NCI-H524 (cell line): ENCODE data around the gene SYNDIG1.

Experiments used
- DNase-seq, 2 experiments: peaks; one replicate each; lab custom pipeline; 2025; lab: John Stamatoyannopoulos, UW

The SYNDIG1 gene

GRCh38 chr20:24528583-24529368 lies 59.3 kb downstream of the SYNDIG1 start:
- peak in 1 of 2 experiments; percentile 12 for DNase-seq

GRCh38 chr20:24529369-24529719 lies 59.9 kb downstream of the SYNDIG1 start:
- no peak for DNase-seq

- DNase-seq = no peak
Measured at GRCh38 chr20:24530131-24530680, 60.8 kb downstream of the SYNDIG1 start.

GRCh38 chr20:24531202-24531601 lies 61.8 kb downstream of the SYNDIG1 start:
- DNase-seq = no peak

- DNase-seq = no peak
Measured at GRCh38 chr20:24531631-24532419, 62.4 kb downstream of the SYNDIG1 start.

- no peak for DNase-seq
Measured at GRCh38 chr20:24533449-24533848, 64.0 kb downstream of the SYNDIG1 start.

GRCh38 chr20:24534282-24534681 lies 64.9 kb downstream of the SYNDIG1 start:
- no peak for DNase-seq

GRCh38 chr20:24535941-24536730 lies 66.7 kb downstream of the SYNDIG1 start:
- no peak for DNase-seq

- DNase-seq = no peak
Measured at GRCh38 chr20:24537210-24537609, 67.8 kb downstream of the SYNDIG1 start.

- DNase-seq = no peak
Measured at GRCh38 chr20:24542721-24543120, 73.3 kb downstream of the SYNDIG1 start.

GRCh38 chr20:24543168-24543567 lies 73.7 kb downstream of the SYNDIG1 start:
- no peak for DNase-seq

- DNase-seq = no peak
Measured at GRCh38 chr20:24543741-24544140, 74.3 kb downstream of the SYNDIG1 start.

GRCh38 chr20:24544371-24544770 lies 74.9 kb downstream of the SYNDIG1 start:
- no peak for DNase-seq

GRCh38 chr20:24545168-24545567 lies 75.7 kb downstream of the SYNDIG1 start:
- no peak for DNase-seq

GRCh38 chr20:24546232-24546892 lies 76.9 kb downstream of the SYNDIG1 start:
- DNase-seq = no peak

GRCh38 chr20:24547967-24548366 lies 78.5 kb downstream of the SYNDIG1 start:
- DNase-seq = no peak

GRCh38 chr20:24559114-24559732 lies 89.8 kb downstream of the SYNDIG1 start:
- DNase-seq = no peak

- DNase-seq = no peak
Measured at GRCh38 chr20:24560571-24561491, 91.4 kb downstream of the SYNDIG1 start.

- DNase-seq = no peak
Measured at GRCh38 chr20:24565835-24566351, 96.5 kb downstream of the SYNDIG1 start.

- DNase-seq = no peak
Measured at GRCh38 chr20:24566656-24567055, 97.2 kb downstream of the SYNDIG1 start.
